HT-29 (cell line): ENCODE data around the gene NT5DC1. TPM values are rescaled to one million over a fixed set of nuclear protein-coding genes. Genes with fewer than 3 reads are reported as not detected.
A peak's percentile ranks its signal among the peaks of the same experiment; 100 is the strongest.

Experiments
- DNase-seq: peaks from one replicate; pipeline ENCODE4 v3.0.0-alpha.2; 2015; ENCODE audit warnings: low spot score
- total RNA-seq: library from RNA; depleted of rRNA; stranded (reverse); fragments of >200 nt; shearing (Covaris generic); gene quantifications from 2 replicates; pipeline ENCODE4 v1.2.3, GENCODE V29; 2014

Gene NT5DC1
- total RNA-seq, 1 experiment from 2014 or later, result 20.5 TPM

GRCh38 chr6:116239256-116239655, 138.6 kb downstream of the NT5DC1 start:
- no peak for DNase-seq

GRCh38 chr6:116239856-116240255, 139.2 kb downstream of the NT5DC1 start:
- no peak for DNase-seq

- no peak for DNase-seq
Observed at GRCh38 chr6:116244284-116244683, 143.6 kb downstream of the NT5DC1 start.

- no peak for DNase-seq
Observed at GRCh38 chr6:116246089-116246488, 145.4 kb downstream of the NT5DC1 start.

- no peak for DNase-seq
Observed at GRCh38 chr6:116247285-116247684, 146.6 kb downstream of the NT5DC1 start.

- DNase-seq, result no peak
Observed at GRCh38 chr6:116248577-116248976, 147.9 kb downstream of the NT5DC1 start.

GRCh38 chr6:116251568-116252384, 151.1 kb downstream of the NT5DC1 start:
- no peak for DNase-seq

GRCh38 chr6:116253188-116253504, 152.5 kb downstream of the NT5DC1 start:
- DNase-seq, result no peak

- peak; percentile 96 for DNase-seq
Observed at GRCh38 chr6:116253505-116254296, 153.0 kb downstream of the NT5DC1 start, which contains the start of gene TSPYL4. TSPYL4 (minus strand) TSS chr6:116254075; CDS start chr6:116254008, 67 bp downstream.

- DNase-seq, result no peak
Observed at GRCh38 chr6:116254297-116255056, 153.8 kb downstream of the NT5DC1 start.

GRCh38 chr6:116255246-116255800, 154.7 kb downstream of the NT5DC1 start:
- DNase-seq, result no peak

GRCh38 chr6:116256694-116257093, 156.0 kb downstream of the NT5DC1 start:
- no peak for DNase-seq

- DNase-seq, result no peak
Observed at GRCh38 chr6:116258520-116258919, 157.9 kb downstream of the NT5DC1 start.

- no peak for DNase-seq
Observed at GRCh38 chr6:116263353-116263752, 162.7 kb downstream of the NT5DC1 start.

GRCh38 chr6:116265041-116265829, 164.6 kb downstream of the NT5DC1 start:
- DNase-seq, result peak; percentile 47

- no peak for DNase-seq
Observed at GRCh38 chr6:116266803-116267202, 166.2 kb downstream of the NT5DC1 start.

GRCh38 chr6:116267836-116268588, 167.4 kb downstream of the NT5DC1 start:
- no peak for DNase-seq

- DNase-seq, result peak; percentile 80
Observed at GRCh38 chr6:116268589-116269293, 168.1 kb downstream of the NT5DC1 start.

- no peak for DNase-seq
Observed at GRCh38 chr6:116271149-116271708, 170.6 kb downstream of the NT5DC1 start.
